KOPT-K1 (cell line): Measurements from ENCODE around the gene PLA2G4D.

Source experiments
- H3K27ac ChIP-seq: fragments of 200-600 bp; sonication (generic); 2 replicates; pipeline ENCODE4 v1.5.1; 2016; ENCODE audit warnings: antibody characterized with exemption, mild to moderate bottlenecking, low read depth, low read length; ENCODE audit not compliant: poor library complexity, severe bottlenecking
- H3K36me3 ChIP-seq: fragments of 200-600 bp; sonication (generic); 2 replicates; pipeline ENCODE4 v1.5.1; 2017; ENCODE audit warnings: antibody characterized with exemption, mild to moderate bottlenecking, low read length, moderate library complexity; ENCODE audit not compliant: insufficient read depth
- H3K9me3 ChIP-seq: fragments of 200-600 bp; sonication (generic); 2 replicates; pipeline ENCODE4 v1.5.1; 2017; ENCODE audit warnings: antibody characterized with exemption, low read length, mild to moderate bottlenecking; ENCODE audit not compliant: insufficient read depth, poor library complexity, severe bottlenecking

PLA2G4D gene

GRCh38 chr15:42131826-42132806 is 37.8 kb upstream of the PLA2G4D start:
- Histone ChIP-seq H3K9me3 (no peaks in the 10 kb centered on the region), H3K27ac (no peak overlapping the region), H3K36me3 (no peaks in the 10 kb centered on the region)

- Histone ChIP-seq H3K27ac (no peak overlapping the region), H3K36me3 (no peaks in the 10 kb centered on the region), H3K9me3 (no peaks in the 10 kb centered on the region)
These were observed 36.6 kb upstream of the PLA2G4D start for GRCh38 chr15:42131006-42131405.

- H3K9me3 ChIP-seq = no peaks in the 10 kb centered on the region
- H3K27ac ChIP-seq = no peak overlapping the region
- no peaks in the 10 kb centered on the region for H3K36me3 ChIP-seq
These were observed 36.1 kb upstream of the PLA2G4D start for GRCh38 chr15:42130246-42130986.

GRCh38 chr15:42129364-42129763 is 35.0 kb upstream of the PLA2G4D start:
- no peaks in the 10 kb centered on the region for H3K9me3 ChIP-seq

GRCh38 chr15:42128476-42128875 is 34.1 kb upstream of the PLA2G4D start:
- H3K9me3 ChIP-seq = no peaks in the 10 kb centered on the region
- H3K36me3 ChIP-seq = no peaks in the 10 kb centered on the region
- H3K27ac ChIP-seq = no peak overlapping the region

More at GRCh38 chr15:42129364-42129763, 35.0 kb upstream of the PLA2G4D start:
- Histone ChIP-seq H3K27ac (no peak overlapping the region), H3K36me3 (no peaks in the 10 kb centered on the region)

- H3K27ac ChIP-seq = no peak overlapping the region
These were observed 29.2 kb upstream of the PLA2G4D start for GRCh38 chr15:42123546-42123945.

GRCh38 chr15:42121682-42122081 is 27.3 kb upstream of the PLA2G4D start:
- Histone ChIP-seq H3K27ac (no peak overlapping the region), H3K9me3 (no peaks in the 10 kb centered on the region), H3K36me3 (no peaks in the 10 kb centered on the region)

More at GRCh38 chr15:42123546-42123945, 29.2 kb upstream of the PLA2G4D start:
- H3K36me3 ChIP-seq = no peaks in the 10 kb centered on the region
- no peaks in the 10 kb centered on the region for H3K9me3 ChIP-seq

- Histone ChIP-seq H3K27ac (no peak overlapping the region), H3K9me3 (no peaks in the 10 kb centered on the region), H3K36me3 (no peaks in the 10 kb centered on the region)
These were observed 26.7 kb upstream of the PLA2G4D start for GRCh38 chr15:42121021-42121420.

GRCh38 chr15:42120285-42120684 is 25.9 kb upstream of the PLA2G4D start:
- Histone ChIP-seq H3K36me3 (no peaks in the 10 kb centered on the region), H3K9me3 (no peaks in the 10 kb centered on the region), H3K27ac (no peak overlapping the region)

GRCh38 chr15:42119446-42119760 is 25.0 kb upstream of the PLA2G4D start:
- Histone ChIP-seq H3K9me3 (no peaks in the 10 kb centered on the region), H3K36me3 (no peaks in the 10 kb centered on the region), H3K27ac (no peak overlapping the region)

- no peak overlapping the region for H3K27ac ChIP-seq
- no peaks in the 10 kb centered on the region for H3K9me3 ChIP-seq
- no peaks in the 10 kb centered on the region for H3K36me3 ChIP-seq
These were observed 24.5 kb upstream of the PLA2G4D start for GRCh38 chr15:42118650-42119445.

GRCh38 chr15:42111924-42112323 is 17.6 kb upstream of the PLA2G4D start:
- no peaks in the 10 kb centered on the region for H3K9me3 ChIP-seq
- H3K36me3 ChIP-seq = no peaks in the 10 kb centered on the region
- peak overlapping the region; percentile 60 for H3K27ac ChIP-seq

GRCh38 chr15:42110367-42110766 is 16.0 kb upstream of the PLA2G4D start:
- H3K9me3 ChIP-seq = no peaks in the 10 kb centered on the region
- no peak overlapping the region for H3K27ac ChIP-seq
- H3K36me3 ChIP-seq = no peaks in the 10 kb centered on the region

GRCh38 chr15:42108806-42109205 is 14.4 kb upstream of the PLA2G4D start:
- Histone ChIP-seq H3K27ac (no peak overlapping the region), H3K36me3 (no peaks in the 10 kb centered on the region), H3K9me3 (no peaks in the 10 kb centered on the region)

GRCh38 chr15:42108189-42108588 is 13.8 kb upstream of the PLA2G4D start:
- H3K9me3 ChIP-seq = no peaks in the 10 kb centered on the region
- H3K27ac ChIP-seq = no peak overlapping the region
- H3K36me3 ChIP-seq = no peaks in the 10 kb centered on the region
